MM.1S (cell line): ENCODE measurements around the gene MDM1.

Experiments
- DNase-seq: peaks from one replicate; pipeline ENCODE4 v3.0.0-alpha.2; 2015
- H2AFZ ChIP-seq: fragments of 300-600 bp; sonication (generic); 2 replicates; pipeline ENCODE4 v1.6.0; 2016; ENCODE audit warnings: antibody characterized with exemption, low read length
- H3F3A ChIP-seq: fragments of 300-600 bp; sonication (generic); 2 replicates; pipeline ENCODE4 v1.6.1; 2016; ENCODE audit warnings: mild to moderate bottlenecking, antibody characterized with exemption, low read length, moderate library complexity, mixed read lengths; ENCODE audit not compliant: insufficient read depth
- H3K27ac ChIP-seq: fragments of 300-600 bp; sonication (generic); 2 replicates; pipeline ENCODE4 v1.5.1; 2016; ENCODE audit warnings: mild to moderate bottlenecking, low read length
- H3K27me3 ChIP-seq: fragments of 300-600 bp; sonication (generic); replicated peaks from 2 replicates; pipeline ENCODE4 v1.6.0; 2016; ENCODE audit warnings: low read length; ENCODE audit not compliant: insufficient read depth
- H3K36me3 ChIP-seq: fragments of 300-600 bp; sonication (generic); replicated peaks from 2 replicates; pipeline ENCODE4 v1.6.1; 2016; ENCODE audit warnings: mild to moderate bottlenecking, low read length, mixed read lengths; ENCODE audit not compliant: insufficient read depth
- H3K4me1 ChIP-seq: fragments of 300-600 bp; sonication (generic); 2 replicates; pipeline ENCODE4 v1.6.1; 2016; ENCODE audit warnings: low read length, mixed read lengths
- H3K4me2 ChIP-seq: fragments of 300-600 bp; sonication (generic); 2 replicates; pipeline ENCODE4 v1.6.0; 2016; ENCODE audit warnings: low read depth, low read length
- H3K4me3 ChIP-seq: fragments of 300-600 bp; sonication (generic); 2 replicates; pipeline ENCODE4 v1.5.1; 2016; ENCODE audit warnings: low read length, mixed read lengths
- H3K79me2 ChIP-seq: fragments of 300-600 bp; sonication (generic); 2 replicates; pipeline ENCODE4 v1.6.1; 2016; ENCODE audit warnings: mixed run types, low read length, mixed read lengths
- H3K9ac ChIP-seq: fragments of 300-600 bp; sonication (generic); 2 replicates; pipeline ENCODE4 v1.6.1; 2016; ENCODE audit warnings: low read length, mixed read lengths
- H3K9me2 ChIP-seq: fragments of 300-600 bp; sonication (generic); replicated peaks from 2 replicates; pipeline ENCODE4 v1.6.1; 2016; ENCODE audit warnings: mild to moderate bottlenecking, low read length, mixed read lengths; ENCODE audit not compliant: insufficient read depth
- H3K9me3 ChIP-seq: fragments of 300-600 bp; sonication (generic); replicated peaks from 2 replicates; pipeline ENCODE4 v1.6.1; 2016; ENCODE audit warnings: mild to moderate bottlenecking, low read length, mixed read lengths; ENCODE audit not compliant: insufficient read depth
- H4K20me1 ChIP-seq: fragments of 300-600 bp; sonication (generic); 2 replicates; pipeline ENCODE4 v1.6.1; 2016; ENCODE audit warnings: mild to moderate bottlenecking, low read length, moderate library complexity, mixed read lengths; ENCODE audit not compliant: insufficient read depth
- CTCF ChIP-seq: fragments of 300-600 bp; sonication (generic); IDR thresholded peaks from 2 replicates; pipeline ENCODE4 v1.5.1; 2016; ENCODE audit warnings: antibody characterized with exemption, low read length, mixed read lengths
- EZH2 ChIP-seq: fragments of 300-600 bp; sonication (generic); optimal IDR thresholded peaks from 2 replicates; pipeline ENCODE3; 2017; ENCODE audit warnings: low read depth, mild to moderate bottlenecking, antibody characterized with exemption, low read length, mixed read lengths
- EZH2phosphoT487 ChIP-seq: fragments of 300-600 bp; sonication (generic); IDR thresholded peaks from 2 replicates; pipeline ENCODE4 v1.6.1; 2018; ENCODE audit warnings: antibody characterized with exemption, low read length

The MDM1 gene

GRCh38 chr12:68317047-68317667, 15.0 kb downstream of the MDM1 start:
- Histone ChIP-seq H3F3A (no peaks in the 10 kb centered on the region), H3K9ac (no peak overlapping the region), H3K9me2 (no peaks in the 10 kb centered on the region), H3K4me3 (no peak overlapping the region), H3K27me3 (no peaks in the 10 kb centered on the region), H3K27ac (no peak overlapping the region), H3K4me1 (no peaks in the 10 kb centered on the region), H3K36me3 (0 out of 2 replicates have a peak, but pooled peaks cover 2% of the 10 kb centered on the region), H3K9me3 (no peaks in the 10 kb centered on the region), H3K4me2 (no peak overlapping the region), H2AFZ (no peak overlapping the region), H3K79me2 (no peaks in the 10 kb centered on the region), H4K20me1 (no peaks in the 10 kb centered on the region)
- TF ChIP-seq EZH2, result no peak
- TF ChIP-seq CTCF, result peak; percentile 54
- DNase-seq, result peak; percentile 57

GRCh38 chr12:68310370-68310769, 21.8 kb downstream of the MDM1 start:
- Histone ChIP-seq H2AFZ (no peak overlapping the region), H3K27me3 (no peaks in the 10 kb centered on the region), H3K36me3 (0 out of 2 replicates have a peak, but pooled peaks cover 2% of the 10 kb centered on the region), H3K4me1 (no peaks in the 10 kb centered on the region), H3K79me2 (no peaks in the 10 kb centered on the region), H4K20me1 (no peaks in the 10 kb centered on the region), H3K4me2 (no peak overlapping the region), H3F3A (no peaks in the 10 kb centered on the region), H3K9ac (no peak overlapping the region), H3K9me2 (no peaks in the 10 kb centered on the region), H3K9me3 (no peaks in the 10 kb centered on the region), H3K4me3 (no peak overlapping the region), H3K27ac (no peak overlapping the region)
- DNase-seq, result no peak
- TF ChIP-seq EZH2, result no peak
- no peak for TF ChIP-seq CTCF
- no peak for TF ChIP-seq EZH2phosphoT487

GRCh38 chr12:68306564-68306963, 25.6 kb downstream of the MDM1 start:
- Histone ChIP-seq H4K20me1 (no peaks in the 10 kb centered on the region), H3K9ac (no peak overlapping the region), H3K27me3 (no peaks in the 10 kb centered on the region), H3K9me3 (no peaks in the 10 kb centered on the region), H3K36me3 (no peaks in the 10 kb centered on the region), H2AFZ (no peak overlapping the region), H3K9me2 (no peaks in the 10 kb centered on the region), H3K4me2 (no peak overlapping the region), H3K4me3 (no peak overlapping the region), H3K27ac (no peak overlapping the region), H3F3A (no peaks in the 10 kb centered on the region), H3K4me1 (no peaks in the 10 kb centered on the region), H3K79me2 (no peaks in the 10 kb centered on the region)
- DNase-seq, result no peak
- TF ChIP-seq EZH2, result no peak

GRCh38 chr12:68305278-68305677, 26.9 kb downstream of the MDM1 start:
- Histone ChIP-seq H3K27me3 (no peaks in the 10 kb centered on the region), H4K20me1 (no peaks in the 10 kb centered on the region), H3K9me2 (no peaks in the 10 kb centered on the region), H3K27ac (no peak overlapping the region), H2AFZ (no peak overlapping the region), H3K36me3 (no peaks in the 10 kb centered on the region), H3F3A (no peaks in the 10 kb centered on the region), H3K9ac (no peak overlapping the region), H3K79me2 (no peaks in the 10 kb centered on the region), H3K4me1 (no peaks in the 10 kb centered on the region), H3K4me2 (no peak overlapping the region), H3K4me3 (no peak overlapping the region), H3K9me3 (no peaks in the 10 kb centered on the region)
- TF ChIP-seq EZH2phosphoT487 (no peak), EZH2 (no peak), CTCF (no peak)
- no peak for DNase-seq
